AG09309 (cell line): ENCODE measurements around the gene GUCA2B.

Source experiments
- DNase-seq: peaks from one replicate; pipeline ENCODE4 v3.0.0-alpha.2; 2010; ENCODE audit warnings: low read depth
- H3K4me3 ChIP-seq: 2 replicates; pipeline ENCODE4 v1.5.1; 2011; ENCODE audit warnings: mild to moderate bottlenecking, low read depth, low read length, moderate library complexity; ENCODE audit not compliant: control insufficient read depth
- CTCF ChIP-seq: IDR thresholded peaks from 2 replicates; pipeline ENCODE4 v1.5.1; 2011; ENCODE audit warnings: mild to moderate bottlenecking, low read depth, low read length, inconsistent platforms; ENCODE audit not compliant: insufficient read depth, control insufficient read depth; ENCODE audit errors: missing control alignments

Gene GUCA2B

GRCh38 chr1:42179900-42180329, 26.7 kb downstream of the GUCA2B start:
- H3K4me3 ChIP-seq, result no peak overlapping the region

GRCh38 chr1:42181687-42182086, 28.5 kb downstream of the GUCA2B start:
- no peak for DNase-seq
- TF ChIP-seq CTCF, result no peak
- H3K4me3 ChIP-seq, result no peak overlapping the region

More at GRCh38 chr1:42179900-42180329, 26.7 kb downstream of the GUCA2B start:
- TF ChIP-seq CTCF, result no peak
- DNase-seq, result no peak

- no peak for TF ChIP-seq CTCF
- H3K4me3 ChIP-seq, result no peak overlapping the region
- DNase-seq, result no peak
Observed at GRCh38 chr1:42183210-42183956, 30.2 kb downstream of the GUCA2B start.

GRCh38 chr1:42183957-42184268, 30.7 kb downstream of the GUCA2B start:
- TF ChIP-seq CTCF, result no peak
- H3K4me3 ChIP-seq, result no peak overlapping the region
- DNase-seq, result no peak

- TF ChIP-seq CTCF, result no peak
- DNase-seq, result no peak
- H3K4me3 ChIP-seq, result no peak overlapping the region
Observed at GRCh38 chr1:42184616-42185015, 31.4 kb downstream of the GUCA2B start.

- H3K4me3 ChIP-seq, result no peak overlapping the region
- TF ChIP-seq CTCF, result no peak
- no peak for DNase-seq
Observed at GRCh38 chr1:42186152-42186551, 32.9 kb downstream of the GUCA2B start.
